Neural progenitor cell (in vitro differentiated cells): Measurements from ENCODE around the gene KRTAP10-9. TPM values are rescaled to one million over a fixed set of nuclear protein-coding genes. Genes with fewer than 3 reads are reported as not detected.

Experiments
- DNase-seq: peaks from one replicate; pipeline ENCODE4 v3.0.0-alpha.2; 2016; ENCODE audit warnings: low spot score
- H2AFZ ChIP-seq: fragments of 200-600 bp; sonication (generic); replicated peaks from 2 replicates; pipeline ENCODE4 v1.6.1; 2016; ENCODE audit warnings: antibody characterized with exemption
- H3F3A ChIP-seq: fragments of 200-600 bp; sonication (generic); 2 replicates; pipeline ENCODE4 v1.6.1; 2016; ENCODE audit warnings: antibody characterized with exemption, low read depth
- H3K27ac ChIP-seq: fragments of 200-600 bp; sonication (generic); 2 replicates; pipeline ENCODE4 v1.5.1; 2016; ENCODE audit warnings: mild to moderate bottlenecking
- H3K27me3 ChIP-seq: fragments of 200-600 bp; sonication (generic); 2 replicates; pipeline ENCODE4 v1.6.1; 2016; ENCODE audit warnings: mild to moderate bottlenecking, moderate library complexity
- H3K36me3 ChIP-seq: fragments of 200-600 bp; sonication (generic); 2 replicates; pipeline ENCODE4 v1.5.1; 2016
- H3K4me1 ChIP-seq: fragments of 200-600 bp; sonication (generic); 2 replicates; pipeline ENCODE4 v1.6.1; 2016; ENCODE audit warnings: mixed run types
- H3K4me2 ChIP-seq: fragments of 200-600 bp; sonication (generic); 2 replicates; pipeline ENCODE4 v1.6.1; 2016
- H3K4me3 ChIP-seq: fragments of 200-600 bp; sonication (generic); 2 replicates; pipeline ENCODE4 v1.5.1; 2016
- H3K79me2 ChIP-seq: fragments of 200-600 bp; sonication (generic); 2 replicates; pipeline ENCODE4 v1.6.1; 2016; ENCODE audit warnings: low read depth
- H3K9ac ChIP-seq: fragments of 200-600 bp; sonication (generic); 2 replicates; pipeline ENCODE4 v1.6.1; 2016
- H3K9me3 ChIP-seq: fragments of 200-600 bp; sonication (generic); 2 replicates; pipeline ENCODE4 v1.5.1; 2016; ENCODE audit warnings: low read depth
- H4K20me1 ChIP-seq: fragments of 200-600 bp; sonication (generic); 2 replicates; pipeline ENCODE4 v1.6.1; 2016; ENCODE audit warnings: low read depth
- H3K27ac Mint-ChIP-seq: 3 replicates; pipeline ENCODE4 v1.8.0; 2021; ENCODE audit warnings: mixed read lengths
- H3K27me3 Mint-ChIP-seq: 2 replicates; pipeline ENCODE4 v1.8.0; 2022; ENCODE audit warnings: low read depth, mild to moderate bottlenecking, inconsistent platforms, moderate library complexity, mixed read lengths; ENCODE audit not compliant: insufficient read depth
- H3K36me3 Mint-ChIP-seq: 3 replicates; pipeline ENCODE4 v1.8.0; 2021; ENCODE audit warnings: mixed read lengths
- H3K4me1 Mint-ChIP-seq: 3 replicates; pipeline ENCODE4 v1.8.0; 2021; ENCODE audit warnings: mixed read lengths
- H3K4me3 Mint-ChIP-seq: 3 replicates; pipeline ENCODE4 v1.8.0; 2021; ENCODE audit warnings: mild to moderate bottlenecking, moderate library complexity, mixed read lengths
- H3K9me3 Mint-ChIP-seq: 3 replicates; pipeline ENCODE4 v1.8.0; 2020; ENCODE audit warnings: mixed read lengths
- CTCF ChIP-seq: fragments of 200-600 bp; sonication (generic); IDR thresholded peaks from 2 replicates; pipeline ENCODE4 v1.5.1; 2017; ENCODE audit warnings: antibody characterized with exemption, mild to moderate bottlenecking
- EZH2 ChIP-seq: fragments of 200-600 bp; sonication (generic); IDR thresholded peaks from 2 replicates; pipeline ENCODE4 v1.6.1; 2017; ENCODE audit warnings: antibody characterized with exemption, mild to moderate bottlenecking, moderate library complexity
- EZH2phosphoT487 ChIP-seq: fragments of 200-600 bp; sonication (generic); IDR thresholded peaks from 2 replicates; pipeline ENCODE4 v1.6.1; 2017; ENCODE audit warnings: antibody characterized with exemption
- total RNA-seq: library from RNA; depleted of rRNA; stranded (reverse); fragments of >200 nt; gene quantifications from 2 replicates; pipeline ENCODE4 v1.2.3, GENCODE V29; 2015; ENCODE audit warnings: low replicate concordance

The KRTAP10-9 gene
- total RNA-seq, 1 donor from 2014 or later = not detected

GRCh38 chr21:44639331-44639655 is 12.4 kb downstream of the KRTAP10-9 start:
- Mint-ChIP-seq H3K27ac (no peak overlapping the region), H3K27me3 (peaks cover 14% of the 10 kb centered on the region), H3K4me1 (peaks cover 16% of the 10 kb centered on the region), H3K4me3 (no peak overlapping the region), H3K36me3 (no peaks in the 10 kb centered on the region), H3K9me3 (peaks cover 19% of the 10 kb centered on the region)
- Histone ChIP-seq H3K36me3 (no peaks in the 10 kb centered on the region), H4K20me1 (no peaks in the 10 kb centered on the region), H3K27me3 (no peaks in the 10 kb centered on the region), H3K79me2 (no peaks in the 10 kb centered on the region), H3F3A (peaks cover 8% of the 10 kb centered on the region), H3K4me3 (no peak overlapping the region), H2AFZ (no peak overlapping the region), H3K4me1 (peaks cover 11% of the 10 kb centered on the region), H3K4me2 (no peak overlapping the region), H3K9ac (no peak overlapping the region), H3K9me3 (peaks cover under 1% of the 10 kb centered on the region), H3K27ac (no peak overlapping the region)
- no peak for TF ChIP-seq CTCF
- TF ChIP-seq EZH2phosphoT487 = no peak
- TF ChIP-seq EZH2 = no peak
- DNase-seq = no peak

GRCh38 chr21:44640761-44641160 is 13.9 kb downstream of the KRTAP10-9 start:
- peaks cover 16% of the 10 kb centered on the region for H3K4me1 Mint-ChIP-seq

GRCh38 chr21:44643741-44644310 is 16.9 kb downstream of the KRTAP10-9 start:
- Histone ChIP-seq H3K79me2 (no peaks in the 10 kb centered on the region), H4K20me1 (no peaks in the 10 kb centered on the region), H3K4me1 (peaks cover 19% of the 10 kb centered on the region), H3K4me3 (no peak overlapping the region), H3F3A (peaks cover 16% of the 10 kb centered on the region), H3K9ac (no peak overlapping the region), H3K27me3 (no peaks in the 10 kb centered on the region), H3K9me3 (peaks cover 8% of the 10 kb centered on the region), H3K27ac (no peak overlapping the region), H3K4me2 (no peak overlapping the region), H3K36me3 (no peaks in the 10 kb centered on the region), H2AFZ (peak overlapping the region; percentile 31)
- no peak overlapping the region for H3K4me3 Mint-ChIP-seq
- peak; percentile 37 for DNase-seq
- no peaks in the 10 kb centered on the region for H3K36me3 Mint-ChIP-seq
- peaks cover 18% of the 10 kb centered on the region for H3K27me3 Mint-ChIP-seq
- H3K27ac Mint-ChIP-seq = no peak overlapping the region
- peaks cover 15% of the 10 kb centered on the region for H3K4me1 Mint-ChIP-seq
- H3K9me3 Mint-ChIP-seq = peaks cover 36% of the 10 kb centered on the region
- TF ChIP-seq EZH2phosphoT487 (no peak), CTCF (no peak), EZH2 (no peak)

More at GRCh38 chr21:44640761-44641160, 13.9 kb downstream of the KRTAP10-9 start:
- no peak for DNase-seq
- TF ChIP-seq CTCF = no peak
- TF ChIP-seq EZH2phosphoT487 = no peak
- Histone ChIP-seq H3K4me3 (no peak overlapping the region), H3K4me1 (peaks cover 11% of the 10 kb centered on the region), H3K36me3 (no peaks in the 10 kb centered on the region), H2AFZ (no peak overlapping the region), H3K27me3 (no peaks in the 10 kb centered on the region), H3F3A (peaks cover 9% of the 10 kb centered on the region), H3K79me2 (no peaks in the 10 kb centered on the region), H3K9ac (no peak overlapping the region), H3K9me3 (peaks cover 8% of the 10 kb centered on the region), H3K27ac (no peak overlapping the region), H3K4me2 (no peak overlapping the region), H4K20me1 (no peaks in the 10 kb centered on the region)
- H3K27me3 Mint-ChIP-seq = peaks cover 12% of the 10 kb centered on the region
- peaks cover 30% of the 10 kb centered on the region for H3K9me3 Mint-ChIP-seq
- no peaks in the 10 kb centered on the region for H3K36me3 Mint-ChIP-seq
- H3K27ac Mint-ChIP-seq = no peak overlapping the region
- H3K4me3 Mint-ChIP-seq = no peak overlapping the region
